Spleen (tissue), 7 donors: Measurements from ENCODE around the gene LAMB1.

Experiments used
- POLR2AphosphoS5 ChIP-seq, 3 donors: sonication (generic); formaldehyde crosslinking; IDR thresholded peaks; one replicate each; pipeline ENCODE4 v1.5.1; 2017; ENCODE audit warnings: antibody characterized with exemption in 3 of 3
- TF ChIP-seq, protein P1 (sequence below), 11 experiments: fragments of 200-600 bp in 7 of 11; fragments of 450-650 bp in 4 of 11; sonication (generic) in 4 of 11; IDR thresholded peaks in 8 of 11; conservative IDR thresholded peaks in 3 of 11; 1 replicate in 7 of 11; 2 replicates in 4 of 11; pipeline versions ENCODE4 v1.4.0 to v1.8.0; 2016 to 2021; ENCODE audit warnings: antibody characterized with exemption in 11 of 11, inconsistent platforms in 4 of 11, mild to moderate bottlenecking in 1 of 11
- donor health status: DM: no; HTN: no; CAD: no; lungs with moderate emphysema.
- donor health status: DM: no; HTN: no; CAD: no.
- donor health status: DM: no; HTN: no; CAD: no.

DNA sequence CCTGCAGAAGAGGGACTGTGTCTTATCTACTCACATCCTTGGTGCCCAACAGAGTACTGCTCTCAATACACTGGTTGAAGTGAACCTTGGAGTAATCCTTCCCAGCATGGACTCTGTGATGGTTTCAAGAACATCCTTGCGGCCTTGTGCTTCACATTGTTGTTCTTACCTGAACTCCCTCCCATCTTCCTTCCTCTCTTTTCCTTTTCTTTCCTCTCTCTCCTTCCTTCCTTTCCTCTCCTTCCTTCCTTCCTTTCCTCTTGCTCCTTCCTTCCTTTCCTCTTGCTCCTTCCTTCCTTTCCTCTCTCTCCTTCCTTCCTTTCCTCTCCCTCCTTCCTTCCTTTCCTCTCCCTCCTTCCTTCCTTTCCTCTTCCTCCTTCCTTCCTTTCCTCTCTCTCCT is 26.3 kb downstream of the LAMB1 start:
- TF ChIP-seq, protein P1, sequence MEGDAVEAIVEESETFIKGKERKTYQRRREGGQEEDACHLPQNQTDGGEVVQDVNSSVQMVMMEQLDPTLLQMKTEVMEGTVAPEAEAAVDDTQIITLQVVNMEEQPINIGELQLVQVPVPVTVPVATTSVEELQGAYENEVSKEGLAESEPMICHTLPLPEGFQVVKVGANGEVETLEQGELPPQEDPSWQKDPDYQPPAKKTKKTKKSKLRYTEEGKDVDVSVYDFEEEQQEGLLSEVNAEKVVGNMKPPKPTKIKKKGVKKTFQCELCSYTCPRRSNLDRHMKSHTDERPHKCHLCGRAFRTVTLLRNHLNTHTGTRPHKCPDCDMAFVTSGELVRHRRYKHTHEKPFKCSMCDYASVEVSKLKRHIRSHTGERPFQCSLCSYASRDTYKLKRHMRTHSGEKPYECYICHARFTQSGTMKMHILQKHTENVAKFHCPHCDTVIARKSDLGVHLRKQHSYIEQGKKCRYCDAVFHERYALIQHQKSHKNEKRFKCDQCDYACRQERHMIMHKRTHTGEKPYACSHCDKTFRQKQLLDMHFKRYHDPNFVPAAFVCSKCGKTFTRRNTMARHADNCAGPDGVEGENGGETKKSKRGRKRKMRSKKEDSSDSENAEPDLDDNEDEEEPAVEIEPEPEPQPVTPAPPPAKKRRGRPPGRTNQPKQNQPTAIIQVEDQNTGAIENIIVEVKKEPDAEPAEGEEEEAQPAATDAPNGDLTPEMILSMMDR (IDR thresholded peaks at IDR 0.05 in 8 of 11, conservative IDR thresholded peaks at IDR 0.05 in 3 of 11) = no peak
- peak in 1 of 3 donors; percentile 2 for TF ChIP-seq POLR2AphosphoS5 (IDR thresholded peaks at IDR 0.05)
